Nephron progenitor cell (in vitro differentiated cells): Measurements from ENCODE around the gene DUSP14.

ENCODE experiments used
- DNase-seq: peaks from one replicate; pipeline ENCODE4 v3.0.0; 2021
- H3K27ac Mint-ChIP-seq: 2 replicates; pipeline ENCODE4 v1.8.0; 2021; ENCODE audit warnings: mild to moderate bottlenecking, moderate library complexity, mixed read lengths
- H3K27me3 Mint-ChIP-seq: 2 replicates; pipeline ENCODE4 v1.8.0; 2021; ENCODE audit warnings: mild to moderate bottlenecking, low read depth, mixed read lengths; ENCODE audit not compliant: poor library complexity
- H3K36me3 Mint-ChIP-seq: 2 replicates; pipeline ENCODE4 v1.8.0; 2021; ENCODE audit warnings: low read depth, mixed read lengths
- H3K4me1 Mint-ChIP-seq: 2 replicates; pipeline ENCODE4 v1.8.0; 2021; ENCODE audit warnings: mixed read lengths
- H3K4me3 Mint-ChIP-seq: 2 replicates; pipeline ENCODE4 v1.8.0; 2021; ENCODE audit warnings: mild to moderate bottlenecking, moderate library complexity, mixed read lengths
- H3K9me3 Mint-ChIP-seq: 2 replicates; pipeline ENCODE4 v1.8.0; 2021; ENCODE audit warnings: mild to moderate bottlenecking, moderate library complexity, mixed read lengths
- CTCF ChIP-seq: fragments of 200-600 bp; sonication (generic); IDR thresholded peaks from 2 replicates; pipeline ENCODE4 v1.5.0; 2021; ENCODE audit warnings: antibody characterized with exemption

The DUSP14 gene

GRCh38 chr17:37494401-37494831, 4.7 kb downstream of the DUSP14 start:
- H3K9me3 Mint-ChIP-seq, result no peaks in the 10 kb centered on the region
- H3K36me3 Mint-ChIP-seq, result peaks cover 5% of the 10 kb centered on the region
- TF ChIP-seq CTCF, result no peak
- DNase-seq, result no peak
- no peak overlapping the region for H3K4me3 Mint-ChIP-seq
- H3K4me1 Mint-ChIP-seq, result peaks cover 44% of the 10 kb centered on the region
- H3K27ac Mint-ChIP-seq, result no peak overlapping the region
- peaks cover 5% of the 10 kb centered on the region for H3K27me3 Mint-ChIP-seq

- Mint-ChIP-seq H3K9me3 (no peaks in the 10 kb centered on the region), H3K36me3 (peaks cover 8% of the 10 kb centered on the region), H3K27me3 (peaks cover 4% of the 10 kb centered on the region), H3K4me3 (no peak overlapping the region), H3K27ac (no peak overlapping the region), H3K4me1 (peaks cover 44% of the 10 kb centered on the region)
- no peak for TF ChIP-seq CTCF
- no peak for DNase-seq
Observed at GRCh38 chr17:37494971-37495370, 5.3 kb downstream of the DUSP14 start.

- no peak overlapping the region for H3K27ac Mint-ChIP-seq
- no peak for TF ChIP-seq CTCF
- peaks cover 22% of the 10 kb centered on the region for H3K36me3 Mint-ChIP-seq
- DNase-seq, result no peak
- peaks cover 12% of the 10 kb centered on the region for H3K4me1 Mint-ChIP-seq
- H3K27me3 Mint-ChIP-seq, result no peaks in the 10 kb centered on the region
- no peaks in the 10 kb centered on the region for H3K9me3 Mint-ChIP-seq
- H3K4me3 Mint-ChIP-seq, result no peak overlapping the region
Observed at GRCh38 chr17:37500378-37500777, 10.7 kb downstream of the DUSP14 start.

- Mint-ChIP-seq H3K27ac (peak overlapping the region; percentile 71), H3K4me1 (peaks cover 22% of the 10 kb centered on the region), H3K9me3 (no peaks in the 10 kb centered on the region), H3K36me3 (peaks cover 22% of the 10 kb centered on the region), H3K27me3 (no peaks in the 10 kb centered on the region), H3K4me3 (no peak overlapping the region)
- TF ChIP-seq CTCF, result no peak
- no peak for DNase-seq
Observed at GRCh38 chr17:37502009-37502936, 12.6 kb downstream of the DUSP14 start.

- no peak for TF ChIP-seq CTCF
- H3K9me3 Mint-ChIP-seq, result no peaks in the 10 kb centered on the region
- H3K36me3 Mint-ChIP-seq, result peaks cover 18% of the 10 kb centered on the region
- no peak overlapping the region for H3K4me3 Mint-ChIP-seq
- no peak for DNase-seq
- no peaks in the 10 kb centered on the region for H3K27me3 Mint-ChIP-seq
- no peak overlapping the region for H3K27ac Mint-ChIP-seq
- peaks cover 22% of the 10 kb centered on the region for H3K4me1 Mint-ChIP-seq
Observed at GRCh38 chr17:37503148-37503547, 13.5 kb downstream of the DUSP14 start.

- Mint-ChIP-seq H3K27ac (no peak overlapping the region), H3K4me3 (no peak overlapping the region), H3K9me3 (no peaks in the 10 kb centered on the region), H3K27me3 (no peaks in the 10 kb centered on the region), H3K4me1 (peaks cover 22% of the 10 kb centered on the region), H3K36me3 (peaks cover 15% of the 10 kb centered on the region)
- TF ChIP-seq CTCF, result no peak
- no peak for DNase-seq
Observed at GRCh38 chr17:37505333-37505732, 15.6 kb downstream of the DUSP14 start.
